Measurements from ENCODE around the gene GSK3A. TPM values are rescaled to one million over a fixed set of nuclear protein-coding genes. Genes with fewer than 3 reads are reported as not detected.

GSK3A gene
- total RNA-seq, 1 donor from 2014 or later: 49.8 TPM

DNA sequence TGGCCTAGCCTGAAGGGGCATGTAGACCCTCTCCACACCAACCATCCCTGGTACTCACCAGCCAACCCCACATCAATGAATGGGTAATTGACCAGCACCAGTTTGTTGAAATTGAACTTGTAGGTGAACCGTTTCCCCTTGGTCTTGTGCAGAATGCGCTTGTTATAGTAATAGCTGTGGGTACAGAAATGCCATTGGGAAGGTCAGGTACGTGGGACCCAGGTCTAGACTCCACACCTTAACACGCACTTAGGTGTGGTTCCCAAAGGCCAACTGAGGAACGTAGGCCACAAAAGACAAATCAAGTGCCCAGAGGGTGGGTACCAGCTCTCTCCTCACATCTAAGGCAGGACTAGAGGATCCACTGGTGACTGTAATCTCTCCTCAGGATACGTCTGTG lies 7.4 kb upstream of the GSK3A start:
- DNase-seq (ENCODE audit: low spot score): no peak

- no peak for DNase-seq (ENCODE audit: low spot score)
These were observed 6.8 kb upstream of the GSK3A start for GRCh38 chr19:42249149-42249750.

GRCh38 chr19:42248270-42249148 lies 6.1 kb upstream of the GSK3A start:
- no peak for DNase-seq (ENCODE audit: low spot score)

DNA sequence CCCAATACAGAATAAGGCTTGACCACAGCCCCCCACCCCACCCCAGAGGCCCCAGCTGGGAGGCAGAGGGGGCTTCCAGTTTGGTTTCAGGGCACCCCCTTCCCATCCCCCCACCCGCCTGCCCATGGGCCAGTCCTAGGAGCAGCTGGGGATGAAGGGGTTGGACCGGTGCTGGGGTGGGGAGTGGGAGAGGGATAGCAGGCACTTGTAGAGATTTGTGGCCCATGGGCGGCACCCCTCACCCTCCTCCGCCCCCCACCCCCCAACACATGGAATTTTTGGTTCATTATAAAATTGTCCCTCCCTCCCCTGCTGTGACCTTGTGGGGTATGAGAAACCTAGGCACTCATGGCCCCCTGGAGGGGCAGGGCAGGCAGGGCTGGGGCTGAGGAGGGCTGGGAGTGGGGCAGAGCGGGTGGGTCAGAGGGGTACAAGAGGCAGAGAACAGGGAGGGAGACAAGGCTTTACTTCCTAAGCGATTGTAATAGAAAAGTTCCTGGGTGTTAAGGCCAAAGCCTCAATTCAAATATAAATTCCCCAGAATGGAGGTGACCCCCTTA lies 5.3 kb upstream of the GSK3A start:
- no peak for DNase-seq (ENCODE audit: low spot score)

DNA sequence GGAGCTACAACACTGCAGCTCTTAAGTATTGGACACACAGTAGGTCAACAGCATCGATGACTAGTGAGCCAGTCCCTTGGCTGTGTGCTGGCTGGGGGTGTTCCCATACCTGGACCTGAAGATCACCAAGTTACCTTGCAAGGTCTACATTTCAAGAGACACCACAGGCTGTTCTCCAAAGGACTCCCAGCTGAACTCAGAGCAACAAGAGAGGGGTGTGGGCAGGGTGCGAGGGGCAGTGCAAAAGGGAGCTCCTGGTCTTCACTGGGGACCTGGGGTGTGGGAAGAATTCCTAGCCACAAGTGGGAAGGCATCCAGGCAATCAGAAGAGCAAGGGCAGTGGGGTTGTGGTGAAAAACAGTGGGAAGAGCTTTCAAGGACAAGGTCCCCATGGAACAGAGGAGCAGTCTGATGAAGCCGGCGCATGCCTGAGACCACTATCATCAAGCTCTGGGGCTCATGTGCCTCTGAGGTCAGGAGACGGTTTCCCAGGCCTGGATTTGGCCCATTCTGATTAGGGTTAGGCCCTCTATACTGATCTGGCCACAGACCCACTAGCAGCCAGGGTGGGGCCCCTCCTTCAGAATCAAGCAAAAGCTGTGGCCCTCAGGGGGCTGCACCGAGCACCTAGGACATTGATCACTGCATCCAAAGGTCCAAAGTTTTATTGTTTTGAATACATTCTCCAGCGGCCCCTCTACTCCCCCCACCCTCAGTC lies 4.7 kb upstream of the GSK3A start:
- DNase-seq (ENCODE audit: low spot score): no peak

DNA sequence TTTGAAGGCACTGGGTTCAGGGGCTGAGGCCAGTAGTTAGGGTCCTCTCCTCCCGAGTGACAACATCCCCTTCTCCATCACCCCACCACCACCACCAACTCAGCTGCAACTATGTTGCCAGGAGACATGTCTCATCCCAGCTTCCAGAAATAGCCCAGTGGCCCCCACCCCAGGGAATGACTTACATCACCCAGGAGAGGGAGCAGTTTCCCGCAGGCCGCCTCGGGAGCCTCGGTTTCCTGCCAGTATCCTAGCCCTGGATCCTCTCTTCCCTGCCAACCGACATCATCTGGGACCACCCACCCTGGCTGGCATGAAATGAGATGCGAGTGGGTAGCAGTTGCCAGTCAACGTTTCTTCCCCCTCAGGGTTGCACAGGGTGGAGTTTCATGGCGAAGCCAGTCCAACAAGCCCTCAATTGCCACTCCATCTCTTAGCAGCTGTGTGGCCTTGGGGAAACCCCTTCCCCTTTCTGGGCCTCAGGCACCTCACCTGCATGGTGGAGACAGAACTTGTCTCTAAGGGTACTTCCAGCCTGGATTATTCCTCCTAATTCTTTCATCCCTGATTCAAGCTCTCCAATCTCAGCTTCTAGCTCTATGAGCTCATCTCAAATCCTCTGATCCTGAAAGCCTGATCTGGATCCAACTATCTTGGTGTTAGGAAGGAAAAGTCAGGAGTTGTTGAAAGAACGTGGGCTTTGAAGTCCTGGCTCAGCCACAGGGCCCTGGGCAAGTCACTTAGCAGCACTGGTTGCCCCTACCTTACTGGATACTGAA lies 3.9 kb upstream of the GSK3A start:
- DNase-seq (ENCODE audit: low spot score): peak; percentile 66

- DNase-seq (ENCODE audit: low spot score): no peak
These were observed 2.8 kb upstream of the GSK3A start for GRCh38 chr19:42245231-42245630.

GRCh38 chr19:42244347-42245220 lies 2.2 kb upstream of the GSK3A start:
- DNase-seq (ENCODE audit: low spot score): peak; percentile 94

DNA sequence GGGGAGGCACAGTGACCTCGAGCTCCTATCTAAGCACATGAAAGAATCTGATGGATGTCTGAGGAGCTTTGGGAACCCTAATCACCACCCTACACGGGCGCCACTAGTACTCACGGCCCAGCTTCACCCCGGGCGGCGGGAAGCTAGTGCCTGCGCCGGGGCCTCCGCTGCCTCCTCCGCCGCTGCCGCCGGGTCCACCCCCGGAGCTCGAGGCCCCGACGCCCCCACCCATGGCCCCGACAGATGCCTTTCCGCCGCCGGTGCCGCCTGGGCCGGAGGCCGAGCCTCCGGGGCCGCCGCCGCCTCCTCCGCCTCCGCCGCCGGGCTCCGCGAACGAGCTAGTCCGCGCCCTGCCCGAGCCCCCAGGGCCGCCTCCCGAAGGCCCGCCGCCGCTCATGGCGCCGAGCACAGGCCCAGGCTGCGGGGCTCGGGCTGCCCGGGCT lies 312 bp downstream of the GSK3A start:
- DNase-seq (ENCODE audit: low spot score): no peak

DNA sequence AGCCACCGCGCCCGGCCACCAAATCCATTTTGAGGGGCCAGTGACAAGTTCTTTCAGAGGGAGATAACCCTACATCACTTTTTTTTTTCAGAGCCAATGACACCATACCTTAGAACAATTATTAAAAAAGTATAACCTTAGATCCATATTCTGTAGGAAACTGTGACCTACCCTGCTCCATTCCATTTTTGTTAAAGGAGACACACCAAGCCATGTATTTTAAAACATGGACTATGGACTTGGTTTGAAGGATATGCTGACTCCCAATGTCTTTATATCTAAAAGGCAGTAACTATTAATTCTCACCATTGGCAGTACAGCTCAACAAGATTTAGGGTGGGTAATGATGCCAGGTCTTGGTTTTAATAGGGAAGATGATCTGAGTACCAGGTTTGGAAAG lies 1.1 kb downstream of the GSK3A start:
- DNase-seq (ENCODE audit: low spot score): no peak

DNA sequence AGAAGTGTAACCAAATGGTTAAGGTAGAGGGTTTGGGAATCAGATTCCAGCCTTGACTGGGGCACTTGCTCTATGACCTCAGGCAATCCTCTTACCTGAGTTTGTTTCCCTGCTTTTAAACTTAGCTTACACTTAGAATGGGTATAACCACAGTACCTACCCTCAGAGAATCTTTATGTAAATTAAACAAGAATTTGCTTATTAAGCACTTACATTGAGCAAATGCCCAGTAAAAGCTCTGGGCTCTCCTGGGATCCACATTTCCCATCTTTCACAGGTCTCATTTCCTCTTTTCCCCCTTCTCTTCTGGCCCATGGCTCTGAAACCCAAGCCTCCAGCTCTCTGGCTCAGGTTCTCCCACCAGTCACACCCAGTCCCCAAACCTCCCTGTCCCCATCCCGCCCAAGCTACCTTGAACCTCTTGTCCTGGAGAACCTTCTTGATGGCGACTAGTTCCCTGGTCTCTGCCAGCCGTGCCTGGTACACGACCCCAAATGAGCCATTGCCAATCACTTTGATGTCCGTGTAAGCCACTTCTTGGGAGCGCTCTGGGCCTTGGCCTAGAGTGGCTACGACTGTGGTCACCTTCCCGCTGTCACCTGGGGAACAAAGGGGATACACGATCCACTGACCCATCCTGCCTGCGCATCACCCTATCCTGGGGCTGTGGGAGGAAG lies 2.7 kb downstream of the GSK3A start:
- no peak for DNase-seq (ENCODE audit: low spot score)

DNA sequence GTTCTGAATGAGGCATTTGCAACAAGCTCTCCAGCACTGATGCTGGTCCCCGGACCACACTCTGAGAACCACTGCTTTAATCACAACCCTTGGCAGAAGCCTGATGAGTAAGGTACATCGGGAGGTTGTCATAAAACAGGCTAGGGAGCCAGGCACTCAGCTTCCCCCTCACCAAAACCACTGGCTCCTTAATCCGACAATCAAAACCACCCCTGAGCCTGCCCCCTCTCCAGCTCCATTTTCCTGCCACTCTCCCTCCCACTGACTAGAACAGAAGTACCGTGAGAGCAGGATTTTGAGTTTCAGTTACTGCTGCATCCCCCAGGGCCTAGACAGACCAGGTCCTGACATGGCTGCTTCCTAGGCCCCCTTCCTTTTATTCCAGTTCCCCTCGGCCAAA lies 7.2 kb downstream of the GSK3A start:
- DNase-seq (ENCODE audit: low spot score): no peak

DNA sequence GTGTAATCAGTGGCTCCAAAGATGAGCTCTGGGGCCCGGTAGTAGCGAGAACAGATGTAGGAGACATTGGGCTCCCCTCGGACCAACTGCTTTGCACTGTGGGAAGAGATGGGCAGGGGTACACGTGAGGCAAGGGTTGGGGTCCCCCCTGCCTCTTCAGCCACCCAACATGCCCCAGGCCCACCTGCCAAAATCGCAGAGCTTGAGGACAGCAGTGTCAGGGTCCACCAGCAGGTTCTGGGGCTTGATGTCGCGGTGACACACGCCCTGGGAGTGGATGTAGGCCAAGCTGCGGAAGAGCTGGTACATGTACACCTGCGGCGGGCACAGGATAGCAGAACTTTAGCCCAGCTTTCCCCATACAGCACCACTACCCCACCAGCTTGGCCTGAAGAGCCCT lies 8.0 kb downstream of the GSK3A start:
- no peak for DNase-seq (ENCODE audit: low spot score)

DNA sequence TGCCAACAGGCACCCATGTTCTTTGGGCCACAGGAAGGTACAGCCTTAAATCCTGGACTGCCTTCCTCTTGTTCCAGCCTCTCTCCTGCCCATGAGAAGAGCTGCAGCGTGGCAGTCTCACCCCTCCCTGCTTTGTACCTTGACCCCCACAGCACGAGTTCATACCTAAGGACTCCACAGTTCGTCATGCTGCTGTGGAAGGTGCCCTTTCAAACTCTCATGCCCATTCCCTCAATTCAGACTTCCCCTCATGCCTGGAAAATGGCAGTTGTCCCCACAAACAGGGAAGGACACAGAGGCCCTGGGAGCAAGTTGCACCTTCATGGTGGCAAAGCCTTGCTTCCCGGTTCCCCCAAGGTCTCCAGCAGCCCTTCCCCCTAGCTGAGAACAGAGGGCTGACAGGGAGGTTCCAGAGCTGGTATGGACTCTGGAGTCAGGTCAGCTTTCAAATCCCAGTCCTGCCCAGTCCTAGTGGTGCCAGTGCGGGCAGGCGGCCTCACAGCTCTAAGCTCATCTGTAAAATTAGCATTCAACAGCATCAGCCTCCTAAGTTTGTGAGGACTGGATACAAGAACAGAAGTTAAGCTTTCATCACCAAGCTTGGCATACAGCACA lies 8.6 kb downstream of the GSK3A start:
- no peak for DNase-seq (ENCODE audit: low spot score)

DNA sequence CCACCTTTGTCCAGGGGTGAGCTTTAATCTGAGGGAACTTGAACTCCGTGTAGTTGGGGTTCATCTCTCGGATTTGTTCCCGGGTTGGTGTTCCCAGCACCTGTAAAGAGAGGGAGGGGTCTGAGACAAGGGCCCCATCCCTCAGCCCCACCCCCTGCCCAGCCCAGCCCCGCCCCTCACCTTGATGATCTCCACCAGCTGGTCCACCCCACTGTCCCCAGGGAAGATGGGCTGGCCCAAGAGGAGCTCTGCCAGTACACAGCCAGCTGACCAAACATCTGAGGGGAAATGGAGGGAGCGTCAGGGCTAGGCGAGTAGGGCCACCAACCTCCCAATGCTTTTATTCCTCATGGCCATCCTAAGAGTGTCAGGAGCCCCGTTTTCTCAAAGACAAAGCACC lies 9.3 kb downstream of the GSK3A start:
- no peak for DNase-seq (ENCODE audit: low spot score)

- no peak for DNase-seq (ENCODE audit: low spot score)
These were observed 10.0 kb downstream of the GSK3A start for GRCh38 chr19:42232435-42232834.

DNA sequence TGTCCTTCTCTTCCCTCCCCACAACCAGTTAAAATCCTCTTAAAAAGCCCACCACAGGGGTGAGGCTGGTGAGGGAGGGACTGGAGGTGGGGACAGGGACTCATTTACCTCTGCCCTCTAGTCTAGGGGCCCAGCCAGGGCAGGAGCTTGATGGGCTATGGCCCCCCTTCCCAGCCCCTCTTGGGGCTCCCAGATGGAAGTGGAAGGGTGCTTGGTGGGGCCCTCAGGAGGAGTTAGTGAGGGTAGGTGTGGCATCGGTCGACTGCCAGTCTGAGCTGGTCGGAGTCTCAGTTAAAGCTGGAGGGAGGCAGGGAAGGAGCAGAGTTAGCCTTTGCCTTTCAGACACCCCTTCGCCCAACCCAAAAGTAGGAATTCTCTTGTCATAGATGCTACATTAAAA lies 11.8 kb downstream of the GSK3A start:
- DNase-seq (ENCODE audit: low spot score): no peak

DNA sequence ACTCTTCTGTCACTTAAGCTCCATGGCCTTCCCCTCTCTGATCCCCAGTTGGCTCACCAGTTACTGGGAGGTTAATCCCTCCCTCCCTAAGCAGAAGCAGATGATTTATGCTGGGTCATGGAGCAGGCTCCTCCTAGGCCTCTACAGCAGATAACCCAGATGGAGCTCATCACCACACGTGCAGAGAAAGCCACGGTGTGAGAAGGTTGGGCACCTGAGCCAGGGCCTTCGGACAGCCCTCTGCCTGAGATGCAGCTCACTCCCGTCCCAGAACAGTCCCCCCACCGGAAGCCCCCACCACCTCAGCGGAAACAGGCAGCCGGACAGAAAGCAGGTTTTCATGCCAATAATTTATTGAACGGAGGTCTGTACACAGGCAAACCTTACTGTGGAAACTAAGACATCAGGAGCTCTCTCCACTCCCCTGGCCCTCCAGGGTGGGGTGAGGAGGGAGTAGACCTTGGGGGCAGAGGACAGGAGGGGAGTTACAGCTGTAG lies 12.5 kb downstream of the GSK3A start:
- DNase-seq (ENCODE audit: low spot score): no peak

DNA sequence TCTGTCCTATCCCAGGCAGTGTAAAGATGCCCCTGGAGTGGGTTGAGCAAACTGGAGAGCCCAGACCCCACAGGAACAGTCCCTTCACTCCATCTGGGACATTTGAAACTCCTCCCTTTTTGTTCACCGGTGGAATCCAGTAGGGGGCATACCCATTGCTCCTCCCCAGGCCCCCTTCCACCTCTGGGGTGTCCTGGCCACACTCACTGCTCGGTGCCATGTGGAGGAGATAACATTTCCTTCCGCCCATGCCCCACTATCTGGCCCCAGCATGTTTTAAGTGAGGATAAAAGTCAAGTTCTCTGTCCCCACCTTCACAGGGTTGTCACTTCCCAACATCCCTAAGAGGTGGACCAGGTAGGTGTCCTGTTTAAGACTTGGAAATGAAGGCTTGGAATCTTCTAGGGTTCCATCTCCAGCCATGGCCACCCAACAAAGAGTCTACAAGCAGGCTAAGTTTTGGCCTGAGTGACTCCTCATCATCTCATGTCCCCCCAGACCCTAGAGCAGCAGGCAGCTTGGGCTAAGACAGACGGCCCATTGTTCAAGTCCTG lies 13.0 kb downstream of the GSK3A start:
- DNase-seq (ENCODE audit: low spot score): no peak
